Activated CD8-positive, alpha-beta T cell treated with anti-CD3 and anti-CD28 coated beads for 36 hours (primary cell): ENCODE measurements around the gene GAS2L3. TPM values are rescaled to one million over a fixed set of nuclear protein-coding genes. Genes with fewer than 3 reads are reported as not detected.
A peak's percentile ranks its signal among the peaks of the same experiment; 100 is the strongest.

Experiments
- ATAC-seq: fragments of 200-7000 bp; cut with Tn5 transposase; one replicate; pipeline ENCODE4 v1.10.0; 2021; ENCODE audit warnings: mild to moderate bottlenecking, moderate library complexity
- CTCF ChIA-PET: fragments of 350-600 bp; sonication (Branson Sonifier 250); formaldehyde crosslinking; loops from one replicate; lab custom pipeline; 2021; ENCODE audit warnings: antibody characterized with exemption; lab: Charles Lee
- POLR2A ChIA-PET: fragments of 350-600 bp; sonication (Branson Sonifier 250); formaldehyde crosslinking; loops from one replicate; lab custom pipeline; 2021; ENCODE audit warnings: antibody characterized with exemption; lab: Charles Lee
- DNase-seq: peaks from one replicate; pipeline ENCODE4 v3.0.0-alpha.2; 2020
- H3K27ac Mint-ChIP-seq: one replicate; pipeline ENCODE4 v1.8.0; 2021; ENCODE audit warnings: mild to moderate bottlenecking, mixed read lengths
- H3K27me3 Mint-ChIP-seq: one replicate; pipeline ENCODE4 v1.8.0; 2021; ENCODE audit warnings: mixed read lengths
- H3K36me3 Mint-ChIP-seq: one replicate; pipeline ENCODE4 v1.8.0; 2021; ENCODE audit warnings: low read depth, mixed read lengths
- H3K4me1 Mint-ChIP-seq: one replicate; pipeline ENCODE4 v1.8.0; 2021; ENCODE audit warnings: low read depth, mixed read lengths
- H3K4me3 Mint-ChIP-seq: one replicate; pipeline ENCODE4 v1.8.0; 2021; ENCODE audit warnings: mild to moderate bottlenecking, moderate library complexity, mixed read lengths
- H3K9me3 Mint-ChIP-seq: one replicate; pipeline ENCODE4 v1.8.0; 2021; ENCODE audit warnings: mixed read lengths
- CTCF ChIP-seq: fragments of 200-600 bp; IDR thresholded peaks from one replicate; pipeline ENCODE4 v1.8.0; 2022; ENCODE audit warnings: antibody characterized with exemption, mild to moderate bottlenecking
- intact Hi-C: fragments of 100-400 bp; cut with micrococcal nuclease; formaldehyde crosslinking; loops from one replicate; pipeline ENCODE4 v1.10.0; 2022
- total RNA-seq, 2 experiments: library from RNA; stranded (reverse); gene quantifications; one replicate each; pipeline ENCODE4 v1.2.3, GENCODE V29; 2021

GAS2L3 gene
- total RNA-seq, 2 experiments from 2014 or later: 1.3 to 2.1 TPM

GRCh38 chr12:100572184-100572583 is 1.3 kb upstream of the GAS2L3 start:
- H3K4me1 Mint-ChIP-seq: peaks cover 13% of the 10 kb centered on the region
- no peak for TF ChIP-seq CTCF
- intact Hi-C loops: no loop called here
- DNase-seq: no peak
- POLR2A ChIA-PET: interaction anchor here (0.5 kb wide), 1 partner anchor 305 kb away, joined by 3 read pairs; no protein-coding TSS in a partner anchor
- ATAC-seq: no peak
- no peaks in the 10 kb centered on the region for H3K9me3 Mint-ChIP-seq
- no peak overlapping the region for H3K4me3 Mint-ChIP-seq
- CTCF ChIA-PET: no interaction called here
- H3K27ac Mint-ChIP-seq: no peak overlapping the region
- peaks cover 27% of the 10 kb centered on the region for H3K27me3 Mint-ChIP-seq
- H3K36me3 Mint-ChIP-seq: no peaks in the 10 kb centered on the region

- intact Hi-C loops: no loop called here
- Mint-ChIP-seq H3K27ac (no peak overlapping the region), H3K36me3 (no peaks in the 10 kb centered on the region), H3K4me3 (peak overlapping the region; percentile 82), H3K27me3 (peaks cover 26% of the 10 kb centered on the region), H3K4me1 (peaks cover 11% of the 10 kb centered on the region), H3K9me3 (no peaks in the 10 kb centered on the region)
- TF ChIP-seq CTCF: no peak
- ATAC-seq (no peak), DNase-seq (no peak)
- ChIA-PET CTCF (no interaction called here), POLR2A (no interaction called here)
Measured at GRCh38 chr12:100574187-100575074, 947 bp downstream of the GAS2L3 start.

- Mint-ChIP-seq H3K4me3 (no peak overlapping the region), H3K9me3 (no peaks in the 10 kb centered on the region), H3K27me3 (peaks cover 24% of the 10 kb centered on the region), H3K36me3 (no peaks in the 10 kb centered on the region), H3K4me1 (peaks cover 11% of the 10 kb centered on the region), H3K27ac (no peak overlapping the region)
- CTCF ChIA-PET: no interaction called here
- POLR2A ChIA-PET: no interaction called here
- DNase-seq (no peak), ATAC-seq (no peak)
- intact Hi-C loops: no loop called here
- TF ChIP-seq CTCF: no peak
Measured at GRCh38 chr12:100576331-100577036, 3.0 kb downstream of the GAS2L3 start.

GRCh38 chr12:100578923-100579322 is 5.4 kb downstream of the GAS2L3 start:
- POLR2A ChIA-PET: no interaction called here
- TF ChIP-seq CTCF: no peak

GRCh38 chr12:100579844-100580243 is 6.4 kb downstream of the GAS2L3 start:
- Mint-ChIP-seq H3K4me1 (no peaks in the 10 kb centered on the region), H3K27me3 (peaks cover 12% of the 10 kb centered on the region), H3K36me3 (no peaks in the 10 kb centered on the region), H3K9me3 (no peaks in the 10 kb centered on the region), H3K27ac (no peak overlapping the region), H3K4me3 (no peak overlapping the region)
- DNase-seq: no peak
- POLR2A ChIA-PET: no interaction called here
- TF ChIP-seq CTCF: no peak
- ATAC-seq: no peak
- CTCF ChIA-PET: no interaction called here
- intact Hi-C loops: no loop called here

More at GRCh38 chr12:100578923-100579322, 5.4 kb downstream of the GAS2L3 start:
- ATAC-seq: no peak
- CTCF ChIA-PET: no interaction called here
- no peak overlapping the region for H3K27ac Mint-ChIP-seq
- H3K36me3 Mint-ChIP-seq: no peaks in the 10 kb centered on the region
- peaks cover 8% of the 10 kb centered on the region for H3K4me1 Mint-ChIP-seq
- intact Hi-C loops: no loop called here
- H3K9me3 Mint-ChIP-seq: no peaks in the 10 kb centered on the region
- peaks cover 19% of the 10 kb centered on the region for H3K27me3 Mint-ChIP-seq
- no peak overlapping the region for H3K4me3 Mint-ChIP-seq
- DNase-seq: no peak
